HEK293 (cell line): ENCODE data around the gene IGIP.

ENCODE experiments used
- BCL11B ChIP-seq: fragments of 450-650 bp; formaldehyde crosslinking; IDR thresholded peaks from 2 replicates; pipeline ENCODE4 v1.5.1; 2016; ENCODE audit warnings: low read depth, missing biosample characterization, missing genetic modification characterization
- MYNN ChIP-seq: fragments of 450-650 bp; formaldehyde crosslinking; IDR thresholded peaks from 2 replicates; pipeline ENCODE4 v1.5.1; 2016; ENCODE audit warnings: missing biosample characterization, missing genetic modification characterization, borderline replicate concordance
- PRDM6 ChIP-seq: fragments of 450-650 bp; formaldehyde crosslinking; IDR thresholded peaks from 2 replicates; pipeline ENCODE4 v1.5.1; 2017; ENCODE audit warnings: missing biosample characterization, missing genetic modification characterization
- SP2 ChIP-seq: fragments of 450-650 bp; formaldehyde crosslinking; IDR thresholded peaks from 2 replicates; pipeline ENCODE4 v1.5.1; 2016; ENCODE audit warnings: missing biosample characterization, missing genetic modification characterization
- SP3 ChIP-seq: fragments of 450-650 bp; formaldehyde crosslinking; IDR thresholded peaks from 2 replicates; pipeline ENCODE4 v1.5.1; 2016; ENCODE audit warnings: missing biosample characterization, missing genetic modification characterization
- ZBTB48 ChIP-seq: fragments of 450-650 bp; formaldehyde crosslinking; IDR thresholded peaks from 2 replicates; pipeline ENCODE4 v1.5.1; 2016; ENCODE audit warnings: missing biosample characterization, missing genetic modification characterization
- ZBTB7A ChIP-seq: fragments of 450-650 bp; formaldehyde crosslinking; IDR thresholded peaks from 2 replicates; pipeline ENCODE4 v1.5.1; 2016; ENCODE audit warnings: low read depth, missing biosample characterization, missing genetic modification characterization
- ZFHX2 ChIP-seq: fragments of 450-650 bp; formaldehyde crosslinking; conservative IDR thresholded peaks from 2 replicates; pipeline ENCODE4 v1.5.1; 2016; ENCODE audit warnings: missing biosample characterization, missing genetic modification characterization
- ZFP41 ChIP-seq: fragments of 450-650 bp; formaldehyde crosslinking; IDR thresholded peaks from 2 replicates; pipeline ENCODE4 v1.5.1; 2016; ENCODE audit warnings: missing biosample characterization, missing genetic modification characterization, borderline replicate concordance
- ZNF112 ChIP-seq: fragments of 450-650 bp; formaldehyde crosslinking; IDR thresholded peaks from 2 replicates; pipeline ENCODE4 v1.5.0; 2017; ENCODE audit warnings: missing biosample characterization, missing genetic modification characterization
- ZNF148 ChIP-seq: fragments of 450-650 bp; formaldehyde crosslinking; IDR thresholded peaks from 2 replicates; pipeline ENCODE4 v1.5.0; 2017; ENCODE audit warnings: missing biosample characterization, missing genetic modification characterization, borderline replicate concordance
- ZNF169 ChIP-seq: fragments of 450-650 bp; formaldehyde crosslinking; IDR thresholded peaks from 2 replicates; pipeline ENCODE4 v1.5.1; 2016; ENCODE audit warnings: missing biosample characterization, missing genetic modification characterization
- ZNF324 ChIP-seq: fragments of 450-650 bp; formaldehyde crosslinking; IDR thresholded peaks from 2 replicates; pipeline ENCODE4 v1.5.1; 2016; ENCODE audit warnings: missing biosample characterization, missing genetic modification characterization
- ZNF548 ChIP-seq: fragments of 450-650 bp; formaldehyde crosslinking; IDR thresholded peaks from 2 replicates; pipeline ENCODE4 v1.5.1; 2016; ENCODE audit warnings: missing biosample characterization, missing genetic modification characterization
- ZNF555 ChIP-seq: fragments of 450-650 bp; formaldehyde crosslinking; conservative IDR thresholded peaks from 2 replicates; pipeline ENCODE4 v1.5.1; 2017; ENCODE audit warnings: missing biosample characterization, mild to moderate bottlenecking, missing genetic modification characterization, inconsistent platforms
- ZNF580 ChIP-seq: fragments of 450-650 bp; formaldehyde crosslinking; IDR thresholded peaks from 2 replicates; pipeline ENCODE4 v1.5.1; 2016; ENCODE audit warnings: missing biosample characterization, missing genetic modification characterization
- ZNF585B ChIP-seq: fragments of 450-650 bp; formaldehyde crosslinking; IDR thresholded peaks from 2 replicates; pipeline ENCODE4 v1.5.1; 2016; ENCODE audit warnings: missing biosample characterization, missing genetic modification characterization
- ZNF596 ChIP-seq: fragments of 450-650 bp; IDR thresholded peaks from 2 replicates; pipeline ENCODE4 v1.5.0; 2018; ENCODE audit warnings: missing biosample characterization, mild to moderate bottlenecking, missing genetic modification characterization, moderate library complexity
- ZNF654 ChIP-seq: fragments of 450-650 bp; formaldehyde crosslinking; IDR thresholded peaks from 2 replicates; pipeline ENCODE4 v1.5.1; 2016; ENCODE audit warnings: low read depth, missing biosample characterization, missing genetic modification characterization
- ZNF660 ChIP-seq: fragments of 450-650 bp; IDR thresholded peaks from 2 replicates; pipeline ENCODE4 v1.5.1; 2018; ENCODE audit warnings: missing biosample characterization, mild to moderate bottlenecking, missing genetic modification characterization
- ZNF677 ChIP-seq: fragments of 450-650 bp; IDR thresholded peaks from 2 replicates; pipeline ENCODE4 v1.5.0; 2018; ENCODE audit warnings: missing biosample characterization, mild to moderate bottlenecking, missing genetic modification characterization, moderate library complexity
- ZNF76 ChIP-seq: fragments of 450-650 bp; formaldehyde crosslinking; IDR thresholded peaks from 2 replicates; pipeline ENCODE4; 2016; ENCODE audit warnings: low read depth, missing biosample characterization, missing genetic modification characterization, borderline replicate concordance
- TF ChIP-seq, protein P1 (sequence below): fragments of 450-650 bp; formaldehyde crosslinking; IDR thresholded peaks from 2 replicates; pipeline ENCODE4 v1.5.1; 2017; ENCODE audit warnings: missing biosample characterization, missing genetic modification characterization
- TF ChIP-seq, protein P2 (sequence below): fragments of 450-650 bp; formaldehyde crosslinking; IDR thresholded peaks from 2 replicates; pipeline ENCODE4 v1.5.1; 2016; ENCODE audit warnings: missing biosample characterization, missing genetic modification characterization, borderline replicate concordance
- TF ChIP-seq, protein P3 (sequence below): fragments of 450-650 bp; IDR thresholded peaks from 2 replicates; pipeline ENCODE4 v1.5.1; 2018; ENCODE audit warnings: missing biosample characterization, mild to moderate bottlenecking, missing genetic modification characterization
- TF ChIP-seq, protein P4 (sequence below): fragments of 450-650 bp; formaldehyde crosslinking; IDR thresholded peaks from 2 replicates; pipeline ENCODE4 v1.5.1; 2016; ENCODE audit warnings: missing biosample characterization, missing genetic modification characterization

Gene IGIP

DNA sequence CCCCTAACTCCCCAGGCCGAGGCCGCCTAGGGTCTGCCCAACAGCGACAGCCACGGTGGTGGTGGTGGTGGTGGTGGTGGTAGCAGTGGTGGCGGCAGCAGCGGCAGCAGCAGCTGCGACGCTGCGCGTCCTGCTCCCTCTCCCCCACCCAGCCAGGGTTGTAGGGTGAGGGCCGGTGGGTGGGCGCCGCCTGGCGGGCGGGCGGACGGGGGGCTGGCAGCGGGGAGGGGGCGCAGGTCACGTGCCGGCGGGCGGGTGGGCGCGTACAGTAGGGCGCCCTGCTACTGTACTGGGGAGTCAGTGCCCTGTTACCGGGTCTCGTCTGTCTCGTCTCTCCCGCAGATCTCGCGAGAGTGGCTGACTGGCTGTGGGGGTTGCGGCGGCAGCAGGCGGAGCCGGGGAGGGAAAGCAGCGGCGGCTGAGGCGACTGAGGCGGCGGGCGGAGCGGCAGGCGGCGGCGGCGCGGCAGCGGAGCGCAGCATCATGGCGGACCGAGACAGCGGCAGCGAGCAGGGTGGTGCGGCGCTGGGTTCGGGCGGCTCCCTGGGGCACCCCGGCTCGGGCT lies 12.0 kb upstream of the IGIP start, which contains the start of gene PURA (continued):
- TF ChIP-seq, protein P1, sequence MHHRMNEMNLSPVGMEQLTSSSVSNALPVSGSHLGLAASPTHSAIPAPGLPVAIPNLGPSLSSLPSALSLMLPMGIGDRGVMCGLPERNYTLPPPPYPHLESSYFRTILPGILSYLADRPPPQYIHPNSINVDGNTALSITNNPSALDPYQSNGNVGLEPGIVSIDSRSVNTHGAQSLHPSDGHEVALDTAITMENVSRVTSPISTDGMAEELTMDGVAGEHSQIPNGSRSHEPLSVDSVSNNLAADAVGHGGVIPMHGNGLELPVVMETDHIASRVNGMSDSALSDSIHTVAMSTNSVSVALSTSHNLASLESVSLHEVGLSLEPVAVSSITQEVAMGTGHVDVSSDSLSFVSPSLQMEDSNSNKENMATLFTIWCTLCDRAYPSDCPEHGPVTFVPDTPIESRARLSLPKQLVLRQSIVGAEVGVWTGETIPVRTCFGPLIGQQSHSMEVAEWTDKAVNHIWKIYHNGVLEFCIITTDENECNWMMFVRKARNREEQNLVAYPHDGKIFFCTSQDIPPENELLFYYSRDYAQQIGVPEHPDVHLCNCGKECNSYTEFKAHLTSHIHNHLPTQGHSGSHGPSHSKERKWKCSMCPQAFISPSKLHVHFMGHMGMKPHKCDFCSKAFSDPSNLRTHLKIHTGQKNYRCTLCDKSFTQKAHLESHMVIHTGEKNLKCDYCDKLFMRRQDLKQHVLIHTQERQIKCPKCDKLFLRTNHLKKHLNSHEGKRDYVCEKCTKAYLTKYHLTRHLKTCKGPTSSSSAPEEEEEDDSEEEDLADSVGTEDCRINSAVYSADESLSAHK (tag by site-specific recombination) = no peak
- TF ChIP-seq ZNF548 (no peak), ZBTB7A (tag by site-specific recombination) (no peak), ZNF169 (0 out of 2 replicates have a peak, but pooled peaks have one; percentile 21), SP2 (peak; percentile 44), ZNF596 (no peak), PRDM6 (tag by site-specific recombination) (no peak), SP3 (tag by site-specific recombination) (peak; percentile 22; the same call in 1 of the 2 replicates), ZNF76 (tag by site-specific recombination) (no peak), ZNF148 (tag by site-specific recombination) (no peak), BCL11B (tag by site-specific recombination) (no peak), ZFP41 (tag by site-specific recombination) (no peak), ZNF580 (tag by site-specific recombination) (no peak), ZFHX2 (tag by site-specific recombination) (peak; percentile 50), ZNF585B (no peak), ZNF660 (tag by site-specific recombination) (peak; percentile 55; the same call in 1 of the 2 replicates), ZNF677 (no peak), ZNF654 (tag by site-specific recombination) (no peak), ZNF324 (tag by site-specific recombination) (no peak), ZNF555 (no peak), ZBTB48 (no peak), ZNF112 (no peak), MYNN (no peak)
- TF ChIP-seq, protein P2, sequence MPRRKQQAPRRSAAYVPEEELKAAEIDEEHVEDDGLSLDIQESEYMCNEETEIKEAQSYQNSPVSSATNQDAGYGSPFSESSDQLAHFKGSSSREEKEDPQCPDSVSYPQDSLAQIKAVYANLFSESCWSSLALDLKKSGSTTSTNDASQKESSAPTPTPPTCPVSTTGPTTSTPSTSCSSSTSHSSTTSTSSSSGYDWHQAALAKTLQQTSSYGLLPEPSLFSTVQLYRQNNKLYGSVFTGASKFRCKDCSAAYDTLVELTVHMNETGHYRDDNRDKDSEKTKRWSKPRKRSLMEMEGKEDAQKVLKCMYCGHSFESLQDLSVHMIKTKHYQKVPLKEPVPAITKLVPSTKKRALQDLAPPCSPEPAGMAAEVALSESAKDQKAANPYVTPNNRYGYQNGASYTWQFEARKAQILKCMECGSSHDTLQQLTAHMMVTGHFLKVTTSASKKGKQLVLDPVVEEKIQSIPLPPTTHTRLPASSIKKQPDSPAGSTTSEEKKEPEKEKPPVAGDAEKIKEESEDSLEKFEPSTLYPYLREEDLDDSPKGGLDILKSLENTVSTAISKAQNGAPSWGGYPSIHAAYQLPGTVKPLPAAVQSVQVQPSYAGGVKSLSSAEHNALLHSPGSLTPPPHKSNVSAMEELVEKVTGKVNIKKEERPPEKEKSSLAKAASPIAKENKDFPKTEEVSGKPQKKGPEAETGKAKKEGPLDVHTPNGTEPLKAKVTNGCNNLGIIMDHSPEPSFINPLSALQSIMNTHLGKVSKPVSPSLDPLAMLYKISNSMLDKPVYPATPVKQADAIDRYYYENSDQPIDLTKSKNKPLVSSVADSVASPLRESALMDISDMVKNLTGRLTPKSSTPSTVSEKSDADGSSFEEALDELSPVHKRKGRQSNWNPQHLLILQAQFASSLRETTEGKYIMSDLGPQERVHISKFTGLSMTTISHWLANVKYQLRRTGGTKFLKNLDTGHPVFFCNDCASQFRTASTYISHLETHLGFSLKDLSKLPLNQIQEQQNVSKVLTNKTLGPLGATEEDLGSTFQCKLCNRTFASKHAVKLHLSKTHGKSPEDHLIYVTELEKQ = no peak
- TF ChIP-seq, protein P3, sequence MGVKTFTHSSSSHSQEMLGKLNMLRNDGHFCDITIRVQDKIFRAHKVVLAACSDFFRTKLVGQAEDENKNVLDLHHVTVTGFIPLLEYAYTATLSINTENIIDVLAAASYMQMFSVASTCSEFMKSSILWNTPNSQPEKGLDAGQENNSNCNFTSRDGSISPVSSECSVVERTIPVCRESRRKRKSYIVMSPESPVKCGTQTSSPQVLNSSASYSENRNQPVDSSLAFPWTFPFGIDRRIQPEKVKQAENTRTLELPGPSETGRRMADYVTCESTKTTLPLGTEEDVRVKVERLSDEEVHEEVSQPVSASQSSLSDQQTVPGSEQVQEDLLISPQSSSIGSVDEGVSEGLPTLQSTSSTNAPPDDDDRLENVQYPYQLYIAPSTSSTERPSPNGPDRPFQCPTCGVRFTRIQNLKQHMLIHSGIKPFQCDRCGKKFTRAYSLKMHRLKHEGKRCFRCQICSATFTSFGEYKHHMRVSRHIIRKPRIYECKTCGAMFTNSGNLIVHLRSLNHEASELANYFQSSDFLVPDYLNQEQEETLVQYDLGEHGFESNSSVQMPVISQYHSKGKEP (tag by site-specific recombination) = peak; percentile 61
- TF ChIP-seq, protein P4, sequence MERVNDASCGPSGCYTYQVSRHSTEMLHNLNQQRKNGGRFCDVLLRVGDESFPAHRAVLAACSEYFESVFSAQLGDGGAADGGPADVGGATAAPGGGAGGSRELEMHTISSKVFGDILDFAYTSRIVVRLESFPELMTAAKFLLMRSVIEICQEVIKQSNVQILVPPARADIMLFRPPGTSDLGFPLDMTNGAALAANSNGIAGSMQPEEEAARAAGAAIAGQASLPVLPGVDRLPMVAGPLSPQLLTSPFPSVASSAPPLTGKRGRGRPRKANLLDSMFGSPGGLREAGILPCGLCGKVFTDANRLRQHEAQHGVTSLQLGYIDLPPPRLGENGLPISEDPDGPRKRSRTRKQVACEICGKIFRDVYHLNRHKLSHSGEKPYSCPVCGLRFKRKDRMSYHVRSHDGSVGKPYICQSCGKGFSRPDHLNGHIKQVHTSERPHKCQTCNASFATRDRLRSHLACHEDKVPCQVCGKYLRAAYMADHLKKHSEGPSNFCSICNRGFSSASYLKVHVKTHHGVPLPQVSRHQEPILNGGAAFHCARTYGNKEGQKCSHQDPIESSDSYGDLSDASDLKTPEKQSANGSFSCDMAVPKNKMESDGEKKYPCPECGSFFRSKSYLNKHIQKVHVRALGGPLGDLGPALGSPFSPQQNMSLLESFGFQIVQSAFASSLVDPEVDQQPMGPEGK (tag by site-specific recombination) = peak; percentile 56
